Measurements from ENCODE around the gene ZMYND10.

ZMYND10 gene

DNA sequence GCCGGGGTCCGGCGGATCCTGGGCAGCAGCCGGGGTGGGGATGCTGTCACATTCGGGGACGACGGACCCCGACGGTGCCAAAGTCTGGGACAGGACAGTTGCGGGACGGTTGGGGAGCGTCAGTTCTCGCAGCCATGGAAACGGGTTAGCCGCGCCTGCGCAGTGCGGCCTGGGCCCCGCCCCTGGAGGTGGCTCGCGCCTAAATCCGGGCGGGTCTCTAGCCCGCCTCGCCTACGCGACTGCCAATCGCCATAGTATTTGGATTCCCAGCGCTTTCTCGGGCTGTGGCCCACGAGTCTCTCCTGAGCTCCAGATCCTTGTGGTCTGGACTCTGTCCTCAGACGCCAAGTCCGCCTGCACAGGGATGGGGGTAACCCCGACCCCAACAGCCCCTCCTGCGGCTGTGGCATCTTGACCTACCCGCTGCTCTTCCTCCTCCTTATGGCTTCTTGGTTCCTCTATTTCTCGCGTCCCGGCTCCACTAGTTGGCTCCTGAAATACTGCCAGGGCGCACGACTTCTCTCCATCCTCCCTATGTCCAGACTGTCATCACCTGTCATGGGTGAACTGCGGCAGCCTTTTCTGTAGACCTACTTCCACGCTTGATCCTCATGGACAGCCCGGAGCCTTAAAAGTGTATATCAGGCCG lies at the start of gene ZMYND10:
ZMYND10 (minus strand) TSS at position 147 of the 649 bp plus-strand sequence. CDS start 153 bp downstream, outside the sequence.
- no peak within 1 kb of the TSS for H3K27ac Mint-ChIP-seq

DNA sequence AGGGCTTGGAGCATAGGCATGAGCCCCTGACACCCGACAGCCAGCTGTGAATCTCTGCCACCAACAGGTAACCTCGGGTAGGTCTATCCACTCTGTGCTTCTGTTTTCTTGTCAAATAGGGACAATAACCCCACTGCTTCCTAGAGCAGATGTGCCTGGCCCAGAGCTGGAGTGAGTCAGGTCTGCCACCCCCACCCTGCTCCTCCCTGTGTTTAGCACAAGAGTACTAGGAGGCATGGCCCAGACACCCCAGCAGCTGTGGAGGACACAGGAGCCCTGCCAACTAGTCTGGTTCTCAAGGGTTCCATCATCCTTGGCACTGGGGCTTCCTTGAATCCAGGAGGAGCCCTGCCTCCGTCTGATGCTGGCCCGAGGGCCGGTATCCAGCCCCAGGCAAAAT lies 47.5 kb upstream of the ZMYND10 start:
- Mint-ChIP-seq H3K36me3 (ENCODE audit: low read depth) (no peaks in the 10 kb centered on the region), H3K9me3 (no peaks in the 10 kb centered on the region), H3K27me3 (no peaks in the 10 kb centered on the region), H3K4me1 (peaks cover 5% of the 10 kb centered on the region), H3K27ac (no peak overlapping the region), H3K4me3 (no peak overlapping the region)
- DNase-seq, result no peak
- ATAC-seq, result no peak

More for the DNA sequence above, at the start of gene ZMYND10:
- Mint-ChIP-seq H3K27me3 (no peaks in the 10 kb centered on the region), H3K9me3 (no peaks in the 10 kb centered on the region), H3K36me3 (ENCODE audit: low read depth) (peaks cover 9% of the 10 kb centered on the region), H3K4me3 (peak within 1 kb of the TSS; percentile 65), H3K4me1 (peaks cover 48% of the 10 kb centered on the region)
- ATAC-seq (peak; percentile 12), DNase-seq (peak; percentile 82)

DNA sequence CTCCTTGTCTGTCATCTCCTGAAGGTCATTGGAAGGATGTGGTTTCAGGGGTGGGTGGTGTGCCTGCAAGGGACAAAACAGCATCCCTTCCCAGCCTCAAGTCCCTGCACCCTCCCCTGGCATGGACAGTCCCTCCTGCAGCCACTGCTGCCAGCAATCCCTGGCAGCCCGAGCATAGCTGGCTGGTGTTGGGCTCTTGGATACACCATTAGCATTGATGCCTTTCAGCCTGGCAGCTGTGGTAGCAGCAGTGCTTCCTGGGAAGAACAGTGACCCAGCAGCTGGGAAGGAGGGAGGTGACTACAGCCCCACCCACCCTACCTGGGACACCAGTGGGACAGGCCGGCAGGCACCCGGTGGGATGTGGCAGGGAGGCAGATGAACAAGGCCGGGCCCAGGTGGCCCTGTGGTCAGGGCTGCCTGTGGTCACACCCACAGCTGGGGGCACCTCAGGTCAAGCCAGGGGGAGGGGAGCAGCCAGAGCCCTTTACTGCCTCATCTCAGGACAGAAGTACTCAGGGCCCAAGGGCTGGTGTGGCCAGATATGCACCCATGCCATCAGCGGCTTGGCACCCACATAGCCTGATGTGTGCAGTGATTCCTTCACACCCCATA lies 46.7 kb upstream of the ZMYND10 start:
- Mint-ChIP-seq H3K36me3 (ENCODE audit: low read depth) (no peaks in the 10 kb centered on the region), H3K9me3 (no peaks in the 10 kb centered on the region), H3K27ac (no peak overlapping the region), H3K4me3 (no peak overlapping the region), H3K27me3 (no peaks in the 10 kb centered on the region), H3K4me1 (peaks cover 5% of the 10 kb centered on the region)
- DNase-seq (no peak), ATAC-seq (no peak)

DNA sequence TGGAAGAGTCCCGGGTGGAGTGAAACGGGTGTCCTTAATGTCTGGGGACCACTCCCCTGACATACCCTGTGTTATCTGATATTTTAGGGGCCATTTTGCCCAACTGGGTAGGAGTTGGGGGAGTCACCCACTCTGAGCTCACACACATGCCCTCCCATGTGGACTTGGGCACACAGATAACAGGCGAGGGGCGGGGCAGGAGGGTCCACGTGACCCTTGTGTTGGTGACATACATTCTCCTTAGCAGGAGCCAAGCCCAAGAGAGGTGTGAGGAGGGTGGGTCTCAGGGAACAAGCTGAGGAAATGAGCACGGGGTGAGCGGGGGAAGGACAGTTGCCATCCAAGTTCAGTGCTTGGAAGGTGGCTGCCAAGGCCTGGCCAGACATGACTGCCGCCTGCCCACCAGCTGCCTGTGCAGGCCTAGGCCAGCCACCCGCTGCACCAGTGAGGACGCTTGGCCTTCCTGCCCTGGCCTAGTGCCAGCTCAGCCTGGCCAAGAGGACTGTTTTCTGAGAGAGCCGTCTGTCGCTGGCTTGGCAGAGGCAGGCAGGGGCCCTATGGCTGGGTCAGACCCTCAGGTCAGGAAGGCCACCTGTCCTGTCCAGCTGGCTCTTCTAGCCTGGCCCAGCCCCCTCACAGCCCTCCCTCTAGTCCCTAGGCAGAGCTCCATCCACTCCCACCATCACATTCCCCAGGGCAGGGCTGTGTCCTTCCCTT lies 45.1 kb upstream of the ZMYND10 start:
- ATAC-seq, result no peak
- H3K4me3 Mint-ChIP-seq, result no peak overlapping the region

DNA sequence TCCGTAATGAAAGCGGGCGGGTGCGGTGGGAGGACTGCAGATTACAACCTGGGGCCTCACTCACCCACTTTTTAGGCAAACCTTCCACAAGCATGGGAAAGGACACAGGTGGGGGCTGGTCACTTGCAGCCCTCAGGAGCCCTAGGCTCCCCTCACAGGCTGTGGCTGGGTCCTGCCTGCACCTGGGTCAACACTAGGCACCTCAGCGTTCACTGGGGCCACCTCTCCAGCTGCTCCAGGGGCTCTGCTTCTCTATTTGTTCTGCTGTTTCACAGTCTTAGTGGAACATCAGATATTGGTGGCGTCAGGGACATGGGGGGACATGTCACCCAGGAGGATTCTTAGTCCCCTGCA lies 43.9 kb upstream of the ZMYND10 start:
- Mint-ChIP-seq H3K4me1 (peaks cover 5% of the 10 kb centered on the region), H3K27me3 (no peaks in the 10 kb centered on the region), H3K27ac (no peak overlapping the region), H3K36me3 (ENCODE audit: low read depth) (no peaks in the 10 kb centered on the region), H3K4me3 (no peak overlapping the region), H3K9me3 (no peaks in the 10 kb centered on the region)
- no peak for ATAC-seq
- no peak for DNase-seq

More for the DNA sequence above, 45.1 kb upstream of the ZMYND10 start:
- no peaks in the 10 kb centered on the region for H3K36me3 Mint-ChIP-seq (ENCODE audit: low read depth)
- no peaks in the 10 kb centered on the region for H3K27me3 Mint-ChIP-seq
- H3K27ac Mint-ChIP-seq, result no peak overlapping the region
- DNase-seq, result no peak
- no peaks in the 10 kb centered on the region for H3K9me3 Mint-ChIP-seq
- peaks cover 5% of the 10 kb centered on the region for H3K4me1 Mint-ChIP-seq

DNA sequence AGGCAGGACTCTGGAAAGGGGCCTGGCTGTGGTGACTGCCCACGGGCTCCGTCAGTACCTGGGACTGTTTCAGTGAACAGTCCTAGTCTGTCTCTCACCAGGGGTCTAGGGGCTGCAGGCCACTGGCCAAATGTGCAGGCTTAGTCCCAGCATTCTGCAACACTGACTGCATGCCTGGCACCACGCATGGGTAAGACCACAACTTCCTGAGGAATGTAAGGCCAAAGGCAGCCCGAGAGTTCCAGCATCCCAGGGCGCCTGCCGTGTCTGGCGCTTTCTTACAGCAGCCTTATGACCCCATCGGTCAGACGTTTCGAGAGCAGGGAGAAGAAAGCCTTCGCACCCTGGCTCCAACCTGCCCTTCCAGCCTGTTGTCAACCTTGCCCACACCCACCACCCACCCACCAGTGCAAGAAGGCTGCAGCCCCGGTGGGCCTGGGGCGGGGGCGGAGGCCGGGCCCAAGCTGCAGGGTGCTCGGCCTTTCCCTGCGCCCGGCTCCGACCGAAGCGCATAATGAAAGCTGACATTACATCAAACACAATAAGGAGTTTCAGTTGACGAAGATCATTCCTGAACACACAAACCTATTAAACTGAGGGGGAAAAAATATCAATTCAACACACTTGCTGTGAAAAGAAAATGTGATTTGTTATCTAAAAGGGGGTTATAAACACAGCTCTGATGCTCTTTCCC lies 43.3 kb upstream of the ZMYND10 start:
- no peaks in the 10 kb centered on the region for H3K27me3 Mint-ChIP-seq
- H3K27ac Mint-ChIP-seq, result no peak overlapping the region
- DNase-seq (no peak), ATAC-seq (no peak)
- no peaks in the 10 kb centered on the region for H3K36me3 Mint-ChIP-seq (ENCODE audit: low read depth)
- H3K9me3 Mint-ChIP-seq, result no peaks in the 10 kb centered on the region
- peaks cover 5% of the 10 kb centered on the region for H3K4me1 Mint-ChIP-seq
- no peak overlapping the region for H3K4me3 Mint-ChIP-seq

GRCh38 chr3:50388016-50388719 lies 42.6 kb upstream of the ZMYND10 start:
- H3K27me3 Mint-ChIP-seq, result no peaks in the 10 kb centered on the region
- no peaks in the 10 kb centered on the region for H3K9me3 Mint-ChIP-seq
- H3K36me3 Mint-ChIP-seq (ENCODE audit: low read depth), result no peaks in the 10 kb centered on the region
- H3K27ac Mint-ChIP-seq, result no peak overlapping the region
- peak; percentile 12 for ATAC-seq
- H3K4me3 Mint-ChIP-seq, result no peak overlapping the region
- peaks cover 5% of the 10 kb centered on the region for H3K4me1 Mint-ChIP-seq
- no peak for DNase-seq

DNA sequence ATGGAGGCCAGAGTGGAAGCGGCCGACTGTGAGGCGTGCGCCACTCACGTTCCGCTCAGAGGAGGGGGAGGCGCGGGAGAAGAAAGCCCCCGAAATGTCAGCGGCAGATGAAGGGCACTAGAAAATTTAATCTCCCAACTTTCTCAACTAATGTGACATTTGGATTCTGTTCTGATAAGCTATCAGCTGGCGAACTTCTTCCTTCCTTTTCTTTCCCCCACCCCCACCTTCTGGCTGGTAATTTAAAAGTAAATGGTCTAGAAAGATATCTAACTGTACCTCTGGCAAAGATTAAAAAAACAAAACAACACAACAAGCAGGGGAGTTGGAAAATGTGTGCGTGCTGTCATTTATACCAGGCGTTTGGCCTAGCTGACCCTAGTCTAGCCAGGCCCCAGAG lies 40.2 kb upstream of the ZMYND10 start:
- DNase-seq (no peak), ATAC-seq (no peak)
- H3K27ac Mint-ChIP-seq, result no peak overlapping the region
- H3K4me3 Mint-ChIP-seq, result no peak overlapping the region
- no peaks in the 10 kb centered on the region for H3K27me3 Mint-ChIP-seq
- no peaks in the 10 kb centered on the region for H3K4me1 Mint-ChIP-seq
- H3K36me3 Mint-ChIP-seq (ENCODE audit: low read depth), result no peaks in the 10 kb centered on the region
- no peaks in the 10 kb centered on the region for H3K9me3 Mint-ChIP-seq

DNA sequence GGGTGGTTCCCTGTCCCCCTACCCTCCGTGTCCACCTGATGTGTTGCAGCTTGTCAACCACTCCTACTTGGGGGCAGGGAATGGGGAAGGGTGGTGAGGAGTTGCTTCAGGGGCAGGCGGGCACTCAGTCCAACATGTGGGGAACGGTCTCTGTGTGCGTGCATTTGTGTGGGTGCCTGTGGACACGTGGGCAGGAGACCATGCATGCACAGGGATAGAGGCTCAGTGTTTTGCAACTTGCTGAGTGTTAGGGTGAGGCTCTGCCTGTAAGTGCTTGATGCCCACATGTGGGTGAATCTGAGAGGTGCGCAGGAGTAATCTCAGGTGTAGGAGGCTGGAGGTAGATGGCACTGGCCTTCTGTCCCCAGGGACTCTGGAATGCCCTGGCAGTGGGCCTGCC lies 38.2 kb upstream of the ZMYND10 start:
- Mint-ChIP-seq H3K4me1 (no peaks in the 10 kb centered on the region), H3K9me3 (no peaks in the 10 kb centered on the region), H3K4me3 (no peak overlapping the region), H3K27ac (no peak overlapping the region), H3K27me3 (no peaks in the 10 kb centered on the region), H3K36me3 (ENCODE audit: low read depth) (no peaks in the 10 kb centered on the region)
- no peak for DNase-seq
- no peak for ATAC-seq

DNA sequence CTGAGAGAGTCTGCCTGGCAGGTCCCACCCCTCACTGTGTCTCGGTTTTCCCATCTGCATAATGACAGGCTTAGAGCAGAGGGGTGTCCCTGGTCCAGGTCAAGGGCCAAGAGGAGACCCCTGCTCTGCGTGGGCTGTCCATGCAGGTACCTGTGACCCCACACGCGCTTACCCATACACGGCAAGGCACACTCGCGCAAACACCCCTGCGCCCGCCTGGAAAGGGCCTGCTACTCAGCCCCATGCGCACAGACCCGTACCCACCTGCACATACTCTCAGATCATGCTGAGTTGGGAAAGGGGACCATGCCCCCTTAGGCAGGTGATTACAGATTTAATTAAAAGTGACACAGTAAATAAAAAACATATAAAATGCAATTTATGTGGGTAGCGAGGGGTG lies 37.2 kb upstream of the ZMYND10 start:
- H3K27me3 Mint-ChIP-seq, result no peaks in the 10 kb centered on the region
- no peak for ATAC-seq
- DNase-seq, result no peak
- no peaks in the 10 kb centered on the region for H3K4me1 Mint-ChIP-seq
- H3K27ac Mint-ChIP-seq, result no peak overlapping the region
- no peaks in the 10 kb centered on the region for H3K36me3 Mint-ChIP-seq (ENCODE audit: low read depth)
- H3K9me3 Mint-ChIP-seq, result no peaks in the 10 kb centered on the region
- H3K4me3 Mint-ChIP-seq, result no peak overlapping the region

GRCh38 chr3:50381383-50381782 lies 35.9 kb upstream of the ZMYND10 start:
- Mint-ChIP-seq H3K36me3 (ENCODE audit: low read depth) (no peaks in the 10 kb centered on the region), H3K9me3 (no peaks in the 10 kb centered on the region), H3K27me3 (no peaks in the 10 kb centered on the region), H3K4me3 (no peak overlapping the region), H3K27ac (no peak overlapping the region), H3K4me1 (no peaks in the 10 kb centered on the region)
- no peak for DNase-seq
- no peak for ATAC-seq

DNA sequence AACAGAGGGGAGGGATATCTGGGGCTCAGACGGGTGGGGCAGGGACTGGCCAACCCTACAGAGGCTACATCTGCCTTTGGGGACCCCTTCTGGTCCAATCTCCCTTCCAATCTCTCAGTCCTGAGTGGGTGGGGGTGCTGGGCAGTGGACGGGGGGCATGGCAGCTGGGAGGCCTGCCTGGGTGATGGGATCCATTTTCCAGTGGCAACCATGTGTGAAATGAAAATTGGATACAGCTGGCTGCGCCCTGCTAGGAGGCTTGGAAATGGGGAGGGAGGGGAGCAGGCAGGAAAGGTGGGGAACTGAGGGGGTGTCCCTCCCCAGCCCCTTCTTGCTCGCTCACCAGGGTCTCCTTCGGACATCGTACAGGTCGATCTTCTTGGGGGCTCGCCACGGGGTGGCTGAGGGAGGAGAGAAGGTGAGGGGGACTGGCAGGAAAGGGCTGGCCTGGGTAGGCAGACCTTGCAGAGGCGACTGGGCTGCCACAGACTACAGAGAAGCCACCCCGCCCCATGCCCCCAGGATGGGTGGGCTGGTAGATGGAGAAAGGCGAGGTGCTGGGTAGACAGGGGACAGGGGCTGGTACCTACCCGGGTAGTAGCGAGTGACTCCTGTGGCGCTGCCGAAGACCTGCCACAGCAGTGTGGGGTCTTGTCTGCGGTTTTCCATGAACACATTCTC lies 35.0 kb upstream of the ZMYND10 start:
- no peak for ATAC-seq
- no peak for DNase-seq
- H3K4me1 Mint-ChIP-seq, result no peaks in the 10 kb centered on the region
- no peak overlapping the region for H3K4me3 Mint-ChIP-seq
- no peak overlapping the region for H3K27ac Mint-ChIP-seq
- H3K36me3 Mint-ChIP-seq (ENCODE audit: low read depth), result no peaks in the 10 kb centered on the region
- H3K27me3 Mint-ChIP-seq, result no peaks in the 10 kb centered on the region
- H3K9me3 Mint-ChIP-seq, result no peaks in the 10 kb centered on the region

DNA sequence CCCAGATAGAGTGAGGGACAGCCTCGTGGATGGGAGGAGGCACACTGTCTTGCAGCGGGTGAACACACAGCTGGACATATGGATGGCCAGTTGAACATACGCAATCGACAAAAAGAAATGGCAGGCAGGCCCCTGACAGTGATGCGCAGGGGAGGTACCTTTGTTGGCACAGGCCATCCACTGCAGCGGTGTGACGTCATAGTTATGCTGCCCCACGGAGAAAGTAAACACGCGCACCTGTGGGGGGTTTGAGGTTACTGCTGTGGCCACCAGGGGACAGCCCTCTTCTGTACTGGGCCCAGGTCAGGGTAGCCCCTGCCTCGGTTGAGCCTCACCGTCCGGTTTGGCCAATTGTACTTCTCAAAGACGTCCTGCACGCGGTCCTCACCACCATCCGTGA lies 33.2 kb upstream of the ZMYND10 start:
- no peak for DNase-seq
- no peaks in the 10 kb centered on the region for H3K9me3 Mint-ChIP-seq
- no peaks in the 10 kb centered on the region for H3K4me1 Mint-ChIP-seq
- no peak overlapping the region for H3K4me3 Mint-ChIP-seq
- H3K27ac Mint-ChIP-seq, result no peak overlapping the region
- no peak for ATAC-seq
- H3K36me3 Mint-ChIP-seq (ENCODE audit: low read depth), result no peaks in the 10 kb centered on the region
- no peaks in the 10 kb centered on the region for H3K27me3 Mint-ChIP-seq

DNA sequence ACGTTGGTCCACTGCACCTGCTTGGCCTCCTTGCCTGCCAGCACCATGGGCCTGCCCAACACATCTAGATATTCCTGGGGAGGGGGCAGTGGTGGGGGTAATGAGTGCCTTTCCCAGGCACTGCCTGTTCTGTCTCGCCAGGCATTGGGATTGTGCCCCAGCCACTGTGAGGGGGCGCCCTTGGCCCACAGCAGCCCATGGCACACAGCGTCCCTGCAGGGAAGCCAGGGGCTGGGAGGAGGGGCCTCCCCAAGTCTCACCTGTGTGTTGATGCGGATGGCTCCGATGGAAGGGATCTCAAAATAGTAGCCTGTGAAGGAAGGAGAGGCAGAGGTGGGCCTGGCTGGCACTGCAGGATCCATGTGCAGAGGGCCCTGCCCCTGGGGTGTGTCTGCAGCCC lies 32.5 kb upstream of the ZMYND10 start:
- Mint-ChIP-seq H3K4me3 (no peak overlapping the region), H3K27me3 (no peaks in the 10 kb centered on the region), H3K4me1 (peaks cover 2% of the 10 kb centered on the region), H3K27ac (no peak overlapping the region), H3K36me3 (ENCODE audit: low read depth) (no peaks in the 10 kb centered on the region), H3K9me3 (no peaks in the 10 kb centered on the region)
- DNase-seq (no peak), ATAC-seq (no peak)

Data from activated naive CD8-positive, alpha-beta T cell treated with anti-CD3 and anti-CD28 coated beads, Interleukin-2, amount 50 U/mL, for 24 hours (primary cell).